SK-N-MC (cell line): ENCODE measurements around the gene DNAH11.
A peak's percentile ranks its signal among the peaks of the same experiment; 100 is the strongest.
"Not testable (repeated sequence)": the region's sequence is repeated elsewhere in the genome, so short reads cannot be mapped to it uniquely, and the experiment has no call there.

Source experiments
- DNase-seq: peaks from one replicate; pipeline ENCODE4 v3.0.0-alpha.2; 2011; ENCODE audit warnings: low read depth, low spot score
- H3K27ac ChIP-seq: fragments of 200-600 bp; sonication (generic); 2 replicates; pipeline ENCODE4 v1.5.1; 2016; ENCODE audit warnings: mixed run types
- H3K36me3 ChIP-seq: fragments of 200-600 bp; sonication (generic); 2 replicates; pipeline ENCODE4 v1.6.1; 2017; ENCODE audit warnings: antibody characterized with exemption, low read length, mixed read lengths; ENCODE audit not compliant: insufficient read depth
- H3K4me3 ChIP-seq: fragments of 200-600 bp; sonication (generic); 2 replicates; pipeline ENCODE4 v1.5.1; 2016
- H3K9ac ChIP-seq: fragments of 200-600 bp; sonication (generic); 2 replicates; pipeline ENCODE4 v1.8.0; 2017; ENCODE audit warnings: mixed run types, mixed read lengths; ENCODE audit not compliant: insufficient read length
- H3K9me3 ChIP-seq: fragments of 200-600 bp; sonication (generic); 2 replicates; pipeline ENCODE4 v1.6.1; 2017; ENCODE audit warnings: low read depth, mild to moderate bottlenecking, antibody characterized with exemption, low read length, moderate library complexity, mixed read lengths
- EZH2 ChIP-seq: fragments of 200-600 bp; sonication (generic); IDR thresholded peaks from one replicate; pipeline ENCODE4 v1.6.1; 2017; ENCODE audit warnings: antibody characterized with exemption
- FOXP2 ChIP-seq: optimal IDR thresholded peaks from 2 replicates; pipeline ENCODE3; 2011; ENCODE audit warnings: mild to moderate bottlenecking, moderate library complexity; ENCODE audit not compliant: insufficient read depth; ENCODE audit errors: extremely low read length, control extremely low read depth
- POLR2AphosphoS5 ChIP-seq: IDR thresholded peaks from 2 replicates; pipeline ENCODE4 v1.6.1; 2012; ENCODE audit warnings: mild to moderate bottlenecking, low read depth, low read length, borderline replicate concordance

The DNAH11 gene

DNA sequence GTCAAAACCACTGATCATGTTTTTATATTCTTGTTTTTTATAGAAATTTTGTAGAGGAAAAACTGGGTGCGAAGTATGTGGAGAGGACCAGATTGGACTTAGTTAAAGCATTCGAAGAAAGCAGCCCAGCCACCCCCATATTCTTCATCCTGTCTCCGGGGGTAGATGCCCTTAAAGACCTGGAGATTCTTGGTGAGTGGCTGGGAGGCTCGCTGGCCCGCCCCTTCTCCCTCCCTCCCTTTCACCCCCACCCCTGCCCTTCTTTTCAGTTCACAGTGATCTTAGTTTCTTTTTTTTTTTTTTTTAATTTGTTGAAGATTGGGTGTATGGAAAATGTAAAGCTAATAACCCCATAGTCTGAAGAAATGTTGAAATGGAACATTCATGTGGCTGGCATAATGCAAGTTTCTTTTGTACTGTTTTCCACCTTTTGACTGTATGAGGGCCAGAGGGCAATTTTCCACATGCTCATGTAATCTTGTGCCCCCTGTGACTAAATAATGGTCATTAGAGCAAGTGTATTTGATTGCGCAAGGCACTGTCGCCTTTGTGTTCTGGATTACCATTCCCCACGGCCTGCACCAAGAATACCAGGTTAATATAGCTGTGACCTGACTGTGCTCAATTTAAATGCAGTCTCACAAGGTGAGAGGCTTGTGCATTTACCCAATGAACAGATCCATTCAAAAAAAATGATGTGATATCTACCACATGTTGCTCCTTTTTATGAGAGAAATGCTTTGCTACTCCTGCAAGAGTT, 325.2 kb downstream of the DNAH11 start:
- no peak for TF ChIP-seq FOXP2
- TF ChIP-seq EZH2: no peak
- TF ChIP-seq POLR2AphosphoS5: no peak
- no peaks in the 10 kb centered on the region for H3K9me3 ChIP-seq
- H3K4me3 ChIP-seq: no peak overlapping the region
- no peak overlapping the region for H3K9ac ChIP-seq
- no peaks in the 10 kb centered on the region for H3K36me3 ChIP-seq
- DNase-seq: no peak
- H3K27ac ChIP-seq: 0 out of 2 replicates have a peak overlapping the region, but pooled peaks have one; percentile 86

GRCh38 chr7:21868576-21868850, 325.7 kb downstream of the DNAH11 start:
- DNase-seq: no peak
- no peak for TF ChIP-seq POLR2AphosphoS5
- no peak for TF ChIP-seq FOXP2
- no peak for TF ChIP-seq EZH2
- H3K27ac ChIP-seq: 0 out of 2 replicates have a peak overlapping the region, but pooled peaks have one; percentile 17
- H3K9me3 ChIP-seq: no peaks in the 10 kb centered on the region
- H3K4me3 ChIP-seq: no peak overlapping the region
- H3K9ac ChIP-seq: no peak overlapping the region
- H3K36me3 ChIP-seq: no peaks in the 10 kb centered on the region

DNA sequence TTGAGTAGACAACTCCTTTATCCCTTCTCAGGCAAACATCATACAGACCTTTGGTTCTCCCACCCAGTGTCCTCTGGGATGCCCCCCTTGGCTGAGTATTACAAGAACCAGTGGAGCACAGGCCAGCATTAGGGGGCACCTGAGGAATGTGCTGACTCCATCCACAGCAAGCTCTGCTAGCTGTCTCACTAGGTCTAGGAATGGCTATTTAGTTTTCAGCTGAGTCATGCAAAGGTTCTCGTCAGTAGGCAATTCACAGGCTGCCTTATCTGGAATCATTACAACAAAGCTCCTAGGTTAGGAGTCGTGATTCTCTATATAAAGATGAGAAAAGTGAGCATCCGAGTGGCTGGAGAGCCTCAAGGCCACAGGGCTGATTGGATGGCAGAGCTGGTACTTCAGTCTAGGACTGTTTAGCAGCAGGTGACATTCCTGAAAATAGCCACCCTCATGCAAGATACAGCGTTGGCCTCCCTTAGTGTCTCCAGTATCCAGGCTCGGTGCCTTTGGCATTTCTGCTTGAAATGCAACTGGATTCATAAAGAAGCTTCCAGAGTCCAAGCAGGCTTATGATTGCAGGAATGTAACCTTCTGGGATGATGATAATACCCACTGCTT, 327.1 kb downstream of the DNAH11 start:
- Histone ChIP-seq H3K9ac (no peak overlapping the region), H3K36me3 (no peaks in the 10 kb centered on the region), H3K4me3 (no peak overlapping the region), H3K27ac (no peak overlapping the region), H3K9me3 (no peaks in the 10 kb centered on the region)
- TF ChIP-seq POLR2AphosphoS5 (no peak), FOXP2 (no peak), EZH2 (no peak)
- DNase-seq: no peak

DNA sequence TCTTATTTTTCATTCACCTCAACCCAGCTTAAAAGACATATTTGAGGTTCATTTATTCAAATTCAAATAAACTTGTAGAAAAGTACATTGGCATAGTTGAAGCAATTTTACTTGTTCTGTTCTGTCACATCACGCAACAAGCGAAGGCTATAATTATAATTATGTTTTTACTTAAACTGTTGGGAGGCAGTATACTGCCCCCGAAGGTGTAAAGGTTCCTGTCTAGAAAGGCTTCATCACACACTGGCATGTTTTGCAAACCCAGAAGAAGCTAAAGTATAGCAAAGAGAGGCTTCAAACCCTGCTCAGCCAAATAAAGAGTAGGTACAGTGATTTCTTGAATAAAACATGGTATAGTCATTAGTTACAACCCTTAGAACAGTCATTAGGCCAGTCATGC, 340.2 kb downstream of the DNAH11 start:
- Histone ChIP-seq H3K27ac (no peak overlapping the region), H3K36me3 (no peaks in the 10 kb centered on the region), H3K9me3 (no peaks in the 10 kb centered on the region), H3K9ac (no peak overlapping the region), H3K4me3 (no peak overlapping the region)
- no peak for TF ChIP-seq EZH2
- no peak for DNase-seq

DNA sequence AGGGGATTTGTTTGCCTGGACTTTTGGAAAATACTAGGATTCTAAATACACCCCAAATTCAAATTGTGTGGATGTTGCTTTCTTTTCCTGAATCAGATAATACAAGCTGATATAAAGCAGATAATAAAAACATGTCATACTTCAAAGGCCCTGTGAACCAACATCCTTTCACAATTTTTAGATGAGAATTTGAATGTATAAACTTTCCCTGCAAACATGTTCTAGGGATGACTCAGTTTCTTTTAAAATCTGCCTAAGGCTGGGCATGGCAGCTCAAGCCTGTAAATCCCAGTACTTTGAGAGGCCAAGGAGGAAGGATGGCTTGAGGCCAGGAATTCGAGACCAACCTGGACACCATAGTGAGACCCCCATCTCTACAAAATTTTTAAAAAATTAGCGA, 340.7 kb downstream of the DNAH11 start:
- H3K36me3 ChIP-seq, DNase-seq, H3K9me3 ChIP-seq, H3K27ac ChIP-seq, H3K9ac ChIP-seq, H3K4me3 ChIP-seq: not testable (repeated sequence)

DNA sequence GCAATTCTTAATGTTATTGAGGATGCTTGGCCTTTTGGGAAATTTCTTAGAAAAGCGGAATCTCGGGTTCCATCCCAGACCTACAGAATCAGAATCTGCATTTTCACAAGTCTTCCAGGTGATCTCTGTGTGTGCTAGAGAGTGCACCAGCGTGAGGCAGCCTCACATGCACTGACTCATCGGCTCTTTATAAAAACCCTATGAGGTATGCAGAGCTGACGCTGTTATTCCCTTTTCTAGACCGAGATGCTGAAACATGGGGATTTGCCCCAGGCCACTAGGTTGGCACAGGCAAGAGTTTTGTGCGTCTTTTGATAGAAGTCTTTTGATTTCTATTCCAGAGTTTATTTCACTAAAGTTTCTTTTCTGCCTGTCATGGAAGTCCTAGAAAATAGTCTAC, 341.7 kb downstream of the DNAH11 start:
- TF ChIP-seq FOXP2 (no peak), EZH2 (no peak), POLR2AphosphoS5 (no peak)
- Histone ChIP-seq H3K9ac (no peak overlapping the region), H3K4me3 (no peak overlapping the region), H3K36me3 (no peaks in the 10 kb centered on the region), H3K27ac (no peak overlapping the region), H3K9me3 (no peaks in the 10 kb centered on the region)
- no peak for DNase-seq

GRCh38 chr7:21886396-21886795, 343.6 kb downstream of the DNAH11 start:
- TF ChIP-seq POLR2AphosphoS5 (no peak), FOXP2 (no peak), EZH2 (no peak)

GRCh38 chr7:21887353-21887752, 344.5 kb downstream of the DNAH11 start:
- Histone ChIP-seq H3K9me3 (no peaks in the 10 kb centered on the region), H3K27ac (no peak overlapping the region), H3K36me3 (no peaks in the 10 kb centered on the region), H3K4me3 (no peak overlapping the region), H3K9ac (no peak overlapping the region)
- TF ChIP-seq POLR2AphosphoS5: no peak
- DNase-seq: no peak

More at GRCh38 chr7:21886396-21886795, 343.6 kb downstream of the DNAH11 start:
- Histone ChIP-seq H3K9me3 (no peaks in the 10 kb centered on the region), H3K4me3 (no peak overlapping the region), H3K9ac (no peak overlapping the region), H3K27ac (no peak overlapping the region), H3K36me3 (no peaks in the 10 kb centered on the region)
- DNase-seq: no peak

DNA sequence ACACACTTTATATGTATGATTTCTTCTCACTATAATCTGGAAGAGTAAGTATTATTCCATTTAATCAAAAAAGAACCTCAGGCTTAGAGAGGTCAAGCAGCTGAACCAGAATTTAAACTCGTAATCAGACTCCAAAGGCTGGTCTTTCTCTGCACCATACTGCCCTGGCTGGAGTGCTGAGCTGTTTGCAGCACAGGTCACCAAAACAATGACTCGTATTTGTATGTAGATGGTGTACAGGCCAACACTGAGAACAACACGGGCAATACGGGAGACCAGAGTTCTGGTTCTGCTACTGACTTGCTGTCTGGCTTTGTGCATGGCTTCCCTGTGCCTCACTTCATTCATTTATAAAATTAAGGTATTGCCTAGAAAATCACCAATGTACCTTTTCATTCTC, 344.9 kb downstream of the DNAH11 start:
- H3K4me3 ChIP-seq: no peak overlapping the region
- no peaks in the 10 kb centered on the region for H3K36me3 ChIP-seq
- H3K9ac ChIP-seq: no peak overlapping the region
- no peak for DNase-seq
- H3K9me3 ChIP-seq: no peaks in the 10 kb centered on the region
- TF ChIP-seq EZH2 (no peak), FOXP2 (no peak), POLR2AphosphoS5 (no peak)
- H3K27ac ChIP-seq: no peak overlapping the region
